Keratinocyte (primary cell): Measurements from ENCODE around the gene ITPR2. TPM values are rescaled to one million over a fixed set of nuclear protein-coding genes. Genes with fewer than 3 reads are reported as not detected.

Experiments
- DNase-seq: peaks from one replicate; pipeline ENCODE4 v3.0.0-alpha.2; 2011; ENCODE audit warnings: low read depth, missing footprints, low spot score
- FAIRE-seq: peaks from 2 replicates; lab custom pipeline; 2011; peaks lifted over from hg19 to GRCh38; lab: Jason Lieb, UNC
- H2AFZ ChIP-seq: 2 replicates; pipeline ENCODE4 v1.6.0; 2012; ENCODE audit warnings: low read length, control low read depth, inconsistent platforms; ENCODE audit not compliant: control insufficient read depth
- H3K27ac ChIP-seq: 2 replicates; pipeline ENCODE4 v1.5.1; 2011; ENCODE audit warnings: low read length; ENCODE audit not compliant: control insufficient read depth, insufficient read depth
- H3K27me3 ChIP-seq: 3 replicates; pipeline ENCODE4 v1.6.0; 2011; ENCODE audit warnings: low read length; ENCODE audit not compliant: control insufficient read depth, insufficient read depth; ENCODE audit errors: extremely low read depth
- H3K36me3 ChIP-seq, 2 experiments: 2 replicates in 1 of 2; 3 replicates in 1 of 2; pipeline ENCODE4 v1.5.1; 2011; ENCODE audit warnings: low read length in 2 of 2, mild to moderate bottlenecking in 1 of 2; ENCODE audit not compliant: control insufficient read depth in 2 of 2, insufficient read depth in 2 of 2; ENCODE audit errors: extremely low read depth in 1 of 2
- H3K4me1 ChIP-seq: 3 replicates; pipeline ENCODE4 v1.5.1; 2011; ENCODE audit warnings: low read length; ENCODE audit not compliant: control insufficient read depth, insufficient read depth; ENCODE audit errors: extremely low read depth
- H3K4me2 ChIP-seq: 3 replicates; pipeline ENCODE4 v1.6.0; 2011; ENCODE audit warnings: low read depth, low read length; ENCODE audit not compliant: control insufficient read depth, insufficient read depth; ENCODE audit errors: extremely low read depth
- H3K4me3 ChIP-seq, 3 experiments: fragments of 200-600 bp in 1 of 3; sonication (generic) in 1 of 3; 2 replicates in 2 of 3; 3 replicates in 1 of 3; pipeline ENCODE4 v1.5.1; 2011 to 2016; ENCODE audit warnings: low read length in 3 of 3, mild to moderate bottlenecking in 3 of 3, control low read depth in 2 of 3, inconsistent platforms in 1 of 3, low read depth in 1 of 3, mixed read lengths in 1 of 3, mixed run types in 1 of 3, moderate library complexity in 1 of 3; ENCODE audit not compliant: control insufficient read depth in 2 of 3, insufficient read depth in 2 of 3; ENCODE audit errors: extremely low read depth in 1 of 3
- H3K79me2 ChIP-seq: 2 replicates; pipeline ENCODE4 v1.6.0; 2012; ENCODE audit warnings: low read length; ENCODE audit not compliant: control insufficient read depth, insufficient read depth
- H3K9ac ChIP-seq: 3 replicates; pipeline ENCODE4 v1.6.0; 2011; ENCODE audit warnings: low read length; ENCODE audit not compliant: control insufficient read depth, insufficient read depth; ENCODE audit errors: extremely low read depth
- H3K9me1 ChIP-seq: 3 replicates; pipeline ENCODE4 v1.6.0; 2011; ENCODE audit warnings: low read length; ENCODE audit not compliant: control insufficient read depth, insufficient read depth; ENCODE audit errors: extremely low read depth
- H3K9me3 ChIP-seq: 2 replicates; pipeline ENCODE4 v1.5.1; 2012; ENCODE audit warnings: low read depth, low read length; ENCODE audit not compliant: control insufficient read depth
- H4K20me1 ChIP-seq: 3 replicates; pipeline ENCODE4 v1.6.0; 2011; ENCODE audit warnings: low read length; ENCODE audit not compliant: control insufficient read depth, insufficient read depth; ENCODE audit errors: extremely low read depth
- EZH2 ChIP-seq: IDR thresholded peaks from one replicate; pipeline ENCODE4 v1.6.1; 2012; ENCODE audit warnings: inconsistent platforms, mild to moderate bottlenecking, low read length, moderate library complexity
- dilution Hi-C: fragments of 300-500 bp; cut with MboI; formaldehyde crosslinking; loops from one replicate; pipeline ENCODE4 v1.7.0; 2020; ENCODE audit warnings: low sequenced_read_pairs; ENCODE audit not compliant: extremely low pct_ligation_motif_present
- polyA plus RNA-seq, 5 experiments: library from polyadenylated mRNA; depleted of rRNA in 3 of 5; stranded (reverse) in 3 of 5; stranded (forward) in 1 of 5; unstranded in 1 of 5; fragments of >200 nt; gene quantifications; 1 replicate in 1 of 5; 2 replicates in 3 of 5; 3 replicates in 1 of 5; pipeline versions ENCODE4 v1.2.1 to v1.2.3, GENCODE V29; 2011 to 2012; ENCODE audit warnings: missing spikeins in 2 of 5, low read depth in 1 of 5, low replicate concordance in 1 of 5
- TF ChIP-seq, protein P1 (sequence below), 3 experiments: IDR thresholded peaks in 1 of 3; conservative IDR thresholded peaks in 1 of 3; optimal IDR thresholded peaks in 1 of 3; 2 replicates in 2 of 3; 3 replicates in 1 of 3; pipeline versions ENCODE3 to v1.5.1; 2011; ENCODE audit warnings: low read length in 3 of 3, mild to moderate bottlenecking in 3 of 3, moderate library complexity in 2 of 3, control low read depth in 1 of 3, inconsistent platforms in 1 of 3; ENCODE audit not compliant: insufficient read depth in 2 of 3; ENCODE audit errors: extremely low read depth in 1 of 3

Gene ITPR2
- polyA plus RNA-seq, 1 donor (not counting 4 experiments of a cell fraction or from before 2014, with no cell fraction given) = 7.6 TPM

GRCh38 chr12:26467351-26467750, 365.6 kb downstream of the ITPR2 start:
- no peaks in the 10 kb centered on the region for H3K9me3 ChIP-seq
- no peak for FAIRE-seq

DNA sequence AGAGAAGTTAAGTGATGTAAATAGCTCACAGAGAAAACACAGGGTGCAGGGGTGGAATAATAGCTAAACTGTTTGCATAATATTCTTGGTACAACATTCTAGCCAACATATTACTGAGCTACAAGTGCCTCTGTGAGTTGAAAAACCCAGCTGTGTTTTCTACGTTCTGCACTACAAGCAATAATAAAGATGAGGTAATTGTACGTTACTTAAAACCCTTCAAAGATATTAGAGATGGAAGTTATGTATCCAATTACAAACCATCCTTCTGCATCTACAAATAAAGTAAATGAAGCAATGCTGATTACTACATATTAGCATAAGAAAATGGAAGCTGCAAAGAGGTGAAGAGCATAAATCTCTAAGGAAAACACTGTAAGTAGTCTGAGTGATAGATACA, 366.3 kb downstream of the ITPR2 start:
- DNase-seq (no peak), FAIRE-seq (no peak)
- no peaks in the 10 kb centered on the region for H3K9me3 ChIP-seq
- H4K20me1 ChIP-seq = no peaks in the 10 kb centered on the region
- dilution Hi-C loops = no loop called here
- H3K4me2 ChIP-seq = no peak overlapping the region
- TF ChIP-seq, protein P1, sequence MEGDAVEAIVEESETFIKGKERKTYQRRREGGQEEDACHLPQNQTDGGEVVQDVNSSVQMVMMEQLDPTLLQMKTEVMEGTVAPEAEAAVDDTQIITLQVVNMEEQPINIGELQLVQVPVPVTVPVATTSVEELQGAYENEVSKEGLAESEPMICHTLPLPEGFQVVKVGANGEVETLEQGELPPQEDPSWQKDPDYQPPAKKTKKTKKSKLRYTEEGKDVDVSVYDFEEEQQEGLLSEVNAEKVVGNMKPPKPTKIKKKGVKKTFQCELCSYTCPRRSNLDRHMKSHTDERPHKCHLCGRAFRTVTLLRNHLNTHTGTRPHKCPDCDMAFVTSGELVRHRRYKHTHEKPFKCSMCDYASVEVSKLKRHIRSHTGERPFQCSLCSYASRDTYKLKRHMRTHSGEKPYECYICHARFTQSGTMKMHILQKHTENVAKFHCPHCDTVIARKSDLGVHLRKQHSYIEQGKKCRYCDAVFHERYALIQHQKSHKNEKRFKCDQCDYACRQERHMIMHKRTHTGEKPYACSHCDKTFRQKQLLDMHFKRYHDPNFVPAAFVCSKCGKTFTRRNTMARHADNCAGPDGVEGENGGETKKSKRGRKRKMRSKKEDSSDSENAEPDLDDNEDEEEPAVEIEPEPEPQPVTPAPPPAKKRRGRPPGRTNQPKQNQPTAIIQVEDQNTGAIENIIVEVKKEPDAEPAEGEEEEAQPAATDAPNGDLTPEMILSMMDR (optimal IDR thresholded peaks at IDR 0.05 in 1 of 3, IDR thresholded peaks at IDR 0.05 in 1 of 3, conservative IDR thresholded peaks at IDR 0.05 in 1 of 3; ENCODE audit: extremely low read depth in 1 of 3, insufficient read depth in 2 of 3, low read length in 3 of 3) = no peak
- TF ChIP-seq EZH2 = no peak
- no peak overlapping the region for H3K4me3 ChIP-seq
- no peak overlapping the region for H3K27ac ChIP-seq
- no peaks in the 10 kb centered on the region for H3K9me1 ChIP-seq
- no peaks in the 10 kb centered on the region for H3K79me2 ChIP-seq
- H3K4me1 ChIP-seq = no peaks in the 10 kb centered on the region
- no peak overlapping the region for H3K9ac ChIP-seq
- no peak overlapping the region for H2AFZ ChIP-seq
- no peaks in the 10 kb centered on the region for H3K27me3 ChIP-seq
- no peaks in the 10 kb centered on the region for H3K36me3 ChIP-seq

More at GRCh38 chr12:26467351-26467750, 365.6 kb downstream of the ITPR2 start:
- Histone ChIP-seq H3K9ac (no peak overlapping the region), H3K27me3 (no peaks in the 10 kb centered on the region), H4K20me1 (no peaks in the 10 kb centered on the region), H3K79me2 (no peaks in the 10 kb centered on the region), H3K9me1 (no peaks in the 10 kb centered on the region), H3K4me2 (no peak overlapping the region), H2AFZ (no peak overlapping the region), H3K27ac (no peak overlapping the region), H3K4me1 (no peaks in the 10 kb centered on the region), H3K4me3 (no peak overlapping the region), H3K36me3 (no peaks in the 10 kb centered on the region)
- no peak for DNase-seq
- TF ChIP-seq EZH2 = no peak
- TF ChIP-seq, protein P1 (optimal IDR thresholded peaks at IDR 0.05 in 1 of 3, IDR thresholded peaks at IDR 0.05 in 1 of 3, conservative IDR thresholded peaks at IDR 0.05 in 1 of 3; ENCODE audit: extremely low read depth in 1 of 3, insufficient read depth in 2 of 3, low read length in 3 of 3) = no peak
- dilution Hi-C loops = no loop called here
